Muscle layer of colon (tissue), 2 donors: ENCODE measurements around the gene PRDM15.

Experiments
- H3K27ac ChIP-seq: one replicate; pipeline ENCODE4 v1.7.0; 2013; ENCODE audit warnings: low read depth, mild to moderate bottlenecking, low read length, moderate library complexity
- H3K27me3 ChIP-seq, 2 donors: one replicate each; pipeline ENCODE4 v1.7.0; 2013; ENCODE audit warnings: low read length in 2 of 2, mild to moderate bottlenecking in 2 of 2; ENCODE audit not compliant: insufficient read depth in 2 of 2, control insufficient read depth in 1 of 2
- H3K36me3 ChIP-seq: one replicate; pipeline ENCODE4 v1.7.0; 2013; ENCODE audit warnings: mild to moderate bottlenecking, low read length; ENCODE audit not compliant: insufficient read depth
- H3K4me1 ChIP-seq: one replicate; pipeline ENCODE4 v1.7.0; 2013; ENCODE audit warnings: mild to moderate bottlenecking, low read length; ENCODE audit not compliant: insufficient read depth
- H3K4me3 ChIP-seq, 2 donors: one replicate each; pipeline ENCODE4 v1.7.0; 2013; ENCODE audit warnings: low read length in 2 of 2, low read depth in 1 of 2, mild to moderate bottlenecking in 1 of 2, moderate library complexity in 1 of 2
- H3K9ac ChIP-seq: one replicate; pipeline ENCODE4 v1.7.0; 2013; ENCODE audit warnings: low read length
- H3K9me3 ChIP-seq: one replicate; pipeline ENCODE4 v1.7.0; 2013; ENCODE audit warnings: mild to moderate bottlenecking, low read length
- donor health status: abdominal sarcoma.
- donor health status: Adenocarcinoma of cecum.

The PRDM15 gene

DNA sequence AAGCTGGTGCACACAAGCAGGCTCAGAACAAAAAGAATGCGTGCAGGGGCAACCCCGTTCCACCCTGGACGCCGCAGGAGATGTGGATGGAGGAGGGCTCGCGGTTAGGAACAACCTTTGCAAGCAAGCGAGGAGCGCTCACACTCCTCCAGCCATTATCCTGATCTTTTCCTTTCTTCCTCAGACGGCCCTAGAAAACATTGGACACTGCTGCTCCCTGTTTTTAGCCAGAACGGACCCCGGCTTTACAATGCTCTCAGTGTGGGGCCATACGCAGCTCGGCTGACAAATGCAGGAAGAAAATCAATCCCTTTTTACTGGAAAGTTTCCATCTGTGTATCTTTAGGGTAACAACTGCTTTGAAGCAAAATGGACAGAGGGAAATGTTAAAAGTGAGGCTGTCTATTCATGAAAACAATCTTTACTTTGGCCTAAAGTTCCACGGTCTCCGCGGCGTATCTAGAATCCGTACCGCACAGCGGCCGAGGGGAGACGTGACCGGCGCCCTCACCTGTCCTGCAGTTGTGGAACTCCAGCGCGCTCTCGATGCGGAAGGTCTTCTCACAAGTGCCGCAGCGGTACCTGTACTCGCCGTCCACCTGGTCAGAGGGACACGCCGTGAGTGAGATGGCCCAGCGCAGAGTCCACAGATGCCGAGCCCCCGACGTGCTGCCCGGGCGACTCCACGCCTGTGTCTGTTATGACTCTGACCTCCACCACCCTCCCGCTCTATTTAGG lies 44.0 kb downstream of the PRDM15 start:
- Histone ChIP-seq H3K27me3 (no peaks in the 10 kb centered on the region), H3K9me3 (no peaks in the 10 kb centered on the region), H3K9ac (no peak overlapping the region), H3K4me1 (no peaks in the 10 kb centered on the region), H3K36me3 (peaks cover 5% of the 10 kb centered on the region), H3K4me3 (no peak overlapping the region), H3K27ac (no peak overlapping the region)

- no peak overlapping the region for H3K27ac ChIP-seq
- no peaks in the 10 kb centered on the region for H3K4me1 ChIP-seq
- no peaks in the 10 kb centered on the region for H3K9me3 ChIP-seq
- no peak overlapping the region for H3K9ac ChIP-seq
- peaks cover 5% of the 10 kb centered on the region for H3K36me3 ChIP-seq
- no peaks in the 10 kb centered on the region for H3K27me3 ChIP-seq
- H3K4me3 ChIP-seq: no peak overlapping the region
Observed at GRCh38 chr21:41834252-41834925, 44.8 kb downstream of the PRDM15 start.

- Histone ChIP-seq H3K9ac (no peak overlapping the region), H3K36me3 (peaks cover 5% of the 10 kb centered on the region), H3K4me3 (no peak overlapping the region), H3K27me3 (no peaks in the 10 kb centered on the region), H3K9me3 (no peaks in the 10 kb centered on the region), H3K27ac (no peak overlapping the region), H3K4me1 (no peaks in the 10 kb centered on the region)
Observed at GRCh38 chr21:41833497-41834115, 45.5 kb downstream of the PRDM15 start.

DNA sequence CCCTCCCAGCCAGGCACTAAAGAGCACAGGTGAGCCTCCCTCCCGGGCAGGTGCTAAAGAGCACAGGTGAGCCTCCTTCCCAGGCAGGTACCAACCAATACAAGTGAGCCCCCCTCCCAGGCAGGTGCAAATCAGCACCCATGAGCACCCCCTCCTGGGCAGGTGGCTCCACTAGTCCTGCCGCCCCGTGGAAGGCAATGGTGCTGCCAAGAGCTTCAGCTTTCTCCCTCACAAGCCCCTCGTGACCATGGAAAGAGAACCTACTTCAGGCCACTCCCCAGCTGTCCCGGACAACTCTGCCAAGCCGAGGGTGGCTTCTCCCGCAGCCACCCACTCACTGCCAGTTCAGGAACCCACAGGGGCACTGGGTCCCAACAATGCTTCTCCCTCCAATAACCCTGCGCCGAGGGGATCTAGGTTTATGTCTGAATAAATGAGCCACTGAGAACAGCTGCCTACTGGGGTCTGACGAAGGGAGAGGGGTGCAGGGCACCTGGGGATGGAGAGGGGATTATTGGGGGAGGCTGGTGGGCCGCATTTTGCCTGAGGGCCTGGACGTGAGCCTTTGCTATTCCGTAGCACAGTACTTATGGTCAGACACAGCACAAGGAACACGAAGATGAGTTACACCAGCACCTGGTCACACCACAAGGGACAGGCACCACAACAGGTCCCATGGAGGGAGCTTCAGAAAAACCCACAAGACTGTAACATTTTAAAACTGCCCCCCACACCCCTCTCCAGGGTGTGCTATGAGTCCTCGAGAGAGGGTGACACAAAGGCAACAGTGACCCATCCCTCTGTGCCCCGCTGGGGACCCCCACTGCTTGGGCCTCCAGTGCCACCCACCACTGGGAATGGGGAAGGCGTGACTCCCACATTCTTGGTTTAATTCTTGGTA lies 46.3 kb downstream of the PRDM15 start:
- Histone ChIP-seq H3K27ac (no peak overlapping the region), H3K4me3 (no peak overlapping the region), H3K4me1 (no peaks in the 10 kb centered on the region), H3K9ac (no peak overlapping the region), H3K36me3 (peaks cover 5% of the 10 kb centered on the region), H3K27me3 (no peaks in the 10 kb centered on the region), H3K9me3 (no peaks in the 10 kb centered on the region)

GRCh38 chr21:41831866-41832595 lies 47.1 kb downstream of the PRDM15 start:
- no peak overlapping the region for H3K4me3 ChIP-seq
- H3K27me3 ChIP-seq: no peaks in the 10 kb centered on the region
- H3K27ac ChIP-seq: no peak overlapping the region
- H3K9me3 ChIP-seq: no peaks in the 10 kb centered on the region
- no peak overlapping the region for H3K9ac ChIP-seq
- H3K4me1 ChIP-seq: no peaks in the 10 kb centered on the region
- peaks cover 5% of the 10 kb centered on the region for H3K36me3 ChIP-seq

DNA sequence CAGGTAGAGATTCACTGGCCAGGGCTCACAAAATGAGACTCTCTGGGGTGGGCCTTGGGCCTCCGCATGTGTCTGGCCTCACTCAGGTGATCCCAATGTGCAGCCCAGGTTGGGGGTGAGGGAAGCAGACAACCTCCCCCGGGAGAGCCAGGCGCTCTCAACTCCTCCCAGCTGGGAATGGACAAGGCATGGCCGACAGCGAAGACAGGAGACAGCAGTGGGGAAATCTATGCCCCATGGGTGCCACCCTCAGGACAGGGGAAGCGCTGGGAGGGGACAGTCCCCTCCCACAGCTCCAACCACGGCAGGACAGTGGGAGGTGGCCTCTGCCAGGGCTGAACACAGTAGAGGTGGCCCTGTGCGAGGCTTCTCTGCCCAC lies 47.7 kb downstream of the PRDM15 start:
- no peak overlapping the region for H3K27ac ChIP-seq
- H3K36me3 ChIP-seq: peaks cover 5% of the 10 kb centered on the region
- no peak overlapping the region for H3K4me3 ChIP-seq
- no peak overlapping the region for H3K9ac ChIP-seq
- H3K4me1 ChIP-seq: no peaks in the 10 kb centered on the region
- H3K9me3 ChIP-seq: no peaks in the 10 kb centered on the region
- no peaks in the 10 kb centered on the region for H3K27me3 ChIP-seq

DNA sequence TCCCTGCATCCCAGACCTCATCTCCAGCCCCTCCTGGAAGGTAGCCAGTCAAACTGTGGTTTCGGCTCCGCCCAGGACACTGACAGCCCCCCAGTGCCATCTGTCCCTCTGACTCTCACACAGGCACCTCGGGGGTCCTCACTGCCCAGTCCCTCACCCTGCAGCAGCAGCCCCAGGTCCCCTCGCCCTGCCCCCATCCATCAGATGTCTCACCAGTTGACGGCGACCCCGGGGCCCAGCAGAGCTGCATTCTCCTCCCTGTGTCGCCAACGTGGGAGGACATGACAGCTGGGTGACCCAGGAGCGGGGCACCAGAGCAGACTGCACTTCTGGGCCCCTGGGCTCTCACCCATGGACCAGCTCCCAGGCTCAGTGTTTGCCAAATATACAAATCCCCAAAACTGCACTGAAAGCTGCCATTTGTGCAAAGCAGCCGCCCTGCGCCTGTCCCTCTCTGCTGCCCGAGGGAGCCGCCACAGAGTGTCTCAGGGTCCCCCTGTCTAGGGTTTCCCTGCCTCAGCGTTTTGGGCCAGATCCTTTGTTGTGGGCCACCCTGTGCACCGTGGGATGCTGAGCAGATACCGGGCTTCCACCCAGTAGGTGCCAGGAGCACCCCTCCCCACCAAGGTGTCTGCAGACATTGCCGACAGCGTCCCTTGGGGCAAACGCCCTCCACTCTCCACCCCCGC lies 48.2 kb downstream of the PRDM15 start:
- Histone ChIP-seq H3K4me3 (no peak overlapping the region), H3K9me3 (no peaks in the 10 kb centered on the region), H3K36me3 (peaks cover 5% of the 10 kb centered on the region), H3K27ac (no peak overlapping the region), H3K4me1 (no peaks in the 10 kb centered on the region), H3K9ac (no peak overlapping the region), H3K27me3 (no peaks in the 10 kb centered on the region)

DNA sequence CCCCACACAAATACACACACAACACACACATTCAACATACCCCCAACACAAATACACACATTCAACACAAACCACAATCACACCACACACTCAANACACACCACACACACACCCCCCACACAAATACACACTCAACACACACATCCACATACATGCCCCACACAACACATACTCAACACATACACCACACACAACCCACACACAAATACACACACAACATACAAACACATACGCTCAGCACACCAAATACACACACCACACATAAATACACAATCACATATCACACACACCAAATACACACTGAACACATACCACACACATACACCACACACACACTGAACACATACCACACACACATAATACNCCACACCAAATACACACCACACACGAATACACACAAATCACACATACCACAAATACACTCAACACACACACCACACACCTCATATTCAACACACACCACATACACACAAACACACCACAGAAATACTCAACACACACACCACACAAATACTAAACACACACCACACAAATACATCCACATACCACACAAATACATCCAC lies 48.9 kb downstream of the PRDM15 start:
- no peak overlapping the region for H3K27ac ChIP-seq
- H3K36me3 ChIP-seq: peaks cover 5% of the 10 kb centered on the region
- no peaks in the 10 kb centered on the region for H3K4me1 ChIP-seq

DNA sequence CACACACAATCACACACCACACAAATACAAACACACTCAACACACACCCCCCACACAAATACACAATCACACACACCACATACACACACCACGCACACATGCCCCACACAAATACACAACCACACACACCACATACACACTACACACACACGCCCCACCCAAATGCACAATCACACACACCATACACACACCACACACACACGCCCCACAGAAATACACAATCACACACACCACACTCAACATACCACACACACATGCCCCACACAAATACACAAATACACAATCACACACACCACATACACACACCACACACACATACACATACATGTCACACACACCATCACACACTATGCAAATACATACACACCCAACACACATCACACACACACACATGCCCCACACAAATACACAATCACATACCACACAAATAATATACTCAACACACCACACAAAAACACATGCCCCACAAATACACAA lies 50.2 kb downstream of the PRDM15 start:
- Histone ChIP-seq H3K36me3 (no peaks in the 10 kb centered on the region), H3K4me1 (no peaks in the 10 kb centered on the region), H3K9me3 (no peaks in the 10 kb centered on the region), H3K27me3 (no peaks in the 10 kb centered on the region), H3K27ac (no peak overlapping the region), H3K4me3 (no peak overlapping the region), H3K9ac (no peak overlapping the region)

More for the DNA sequence above, 48.9 kb downstream of the PRDM15 start:
- Histone ChIP-seq H3K4me3 (no peak overlapping the region), H3K9ac (no peak overlapping the region), H3K27me3 (no peaks in the 10 kb centered on the region), H3K9me3 (no peaks in the 10 kb centered on the region)
